ENCODE results near the gene SLCO2A1.

The SLCO2A1 gene

GRCh38 chr3:133970339-133970738, 59.4 kb downstream of the SLCO2A1 start:
- H3K4me1 Mint-ChIP-seq: no peaks in the 10 kb centered on the region
- peaks cover 11% of the 10 kb centered on the region for H3K9me3 Mint-ChIP-seq
- H3K27me3 Mint-ChIP-seq: peaks cover 31% of the 10 kb centered on the region
- ATAC-seq (replicated peaks; ENCODE audit: extremely low read depth, poor library complexity, severe bottlenecking) (no peak), DNase-seq (ENCODE audit: low spot score in 2 of 2) (no peak)
- H3K36me3 Mint-ChIP-seq (ENCODE audit: insufficient read depth): no peaks in the 10 kb centered on the region
- H3K4me3 Mint-ChIP-seq: no peak overlapping the region
- H3K27ac Mint-ChIP-seq (ENCODE audit: low read depth): no peak overlapping the region

DNA sequence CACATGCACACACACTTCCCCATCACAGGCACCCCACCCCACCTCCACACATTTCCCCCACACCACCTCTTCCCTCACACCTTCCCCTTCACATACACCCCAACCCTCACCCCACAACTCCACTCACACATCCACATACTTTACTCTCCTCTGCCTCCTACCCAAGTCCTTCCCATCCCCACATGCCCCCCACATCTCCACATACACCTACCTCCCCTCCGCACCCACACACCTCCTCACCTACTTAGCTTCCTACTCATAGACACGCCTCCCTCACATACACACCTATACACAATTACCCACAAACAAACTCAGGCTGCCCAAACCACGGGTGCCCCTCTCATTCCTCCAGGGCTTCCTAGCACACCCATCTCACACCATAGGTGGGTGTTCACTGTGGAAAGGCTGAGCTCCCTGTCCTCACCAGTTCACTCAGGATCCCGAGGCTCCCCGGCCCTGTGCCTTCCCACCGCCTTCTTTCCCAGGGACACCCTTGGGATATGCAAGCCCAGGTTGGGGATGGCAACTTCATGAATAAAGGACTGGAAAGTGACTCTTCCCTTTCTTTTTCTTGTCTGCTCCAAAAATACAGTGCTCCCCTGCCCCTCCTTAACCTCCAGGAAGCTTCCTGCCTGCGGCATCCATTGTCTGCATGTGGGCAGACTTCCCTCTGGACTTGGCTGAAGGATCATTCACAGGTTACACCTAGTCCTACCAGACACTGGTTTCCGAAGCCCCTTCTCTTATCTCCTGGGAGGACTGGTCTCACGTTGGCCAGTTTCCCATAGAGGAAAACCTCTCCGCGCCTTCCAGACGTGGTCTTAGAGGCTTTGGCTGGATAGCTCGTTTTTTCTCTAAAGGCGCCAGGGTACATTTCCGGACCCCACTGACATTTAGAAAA, 61.5 kb downstream of the SLCO2A1 start:
- peaks cover 11% of the 10 kb centered on the region for H3K9me3 Mint-ChIP-seq
- H3K27ac Mint-ChIP-seq (ENCODE audit: low read depth): no peak overlapping the region
- DNase-seq (ENCODE audit: low spot score in 2 of 2): no peak
- H3K36me3 Mint-ChIP-seq (ENCODE audit: insufficient read depth): no peaks in the 10 kb centered on the region
- no peak for ATAC-seq (replicated peaks; ENCODE audit: extremely low read depth, poor library complexity, severe bottlenecking)
- no peak overlapping the region for H3K4me3 Mint-ChIP-seq
- no peaks in the 10 kb centered on the region for H3K4me1 Mint-ChIP-seq
- peaks cover 23% of the 10 kb centered on the region for H3K27me3 Mint-ChIP-seq

DNA sequence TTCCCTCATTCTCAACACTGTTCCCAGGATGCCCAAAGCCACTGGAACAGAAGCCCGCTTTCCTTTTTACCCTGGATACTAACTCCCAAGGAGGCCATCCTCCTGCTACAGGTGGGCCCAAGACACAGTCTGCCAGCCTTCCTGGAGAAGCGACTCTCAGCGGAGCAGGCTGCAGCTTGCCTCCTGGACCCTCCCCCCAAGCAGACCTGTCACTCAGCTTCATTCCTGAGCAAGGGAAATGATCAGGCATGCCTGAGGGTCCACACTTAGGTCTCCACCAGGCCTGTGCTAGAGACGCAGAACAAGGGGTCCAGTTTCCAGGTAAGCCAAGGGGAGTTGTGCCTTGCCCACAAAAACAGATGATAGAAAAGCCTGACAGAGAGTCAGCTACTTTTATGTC, 62.8 kb downstream of the SLCO2A1 start:
- no peak overlapping the region for H3K4me3 Mint-ChIP-seq
- no peaks in the 10 kb centered on the region for H3K36me3 Mint-ChIP-seq (ENCODE audit: insufficient read depth)
- no peak for ATAC-seq (replicated peaks; ENCODE audit: extremely low read depth, poor library complexity, severe bottlenecking)
- no peak for DNase-seq (ENCODE audit: low spot score in 2 of 2)
- H3K9me3 Mint-ChIP-seq: peaks cover 6% of the 10 kb centered on the region
- no peak overlapping the region for H3K27ac Mint-ChIP-seq (ENCODE audit: low read depth)
- H3K4me1 Mint-ChIP-seq: no peaks in the 10 kb centered on the region
- H3K27me3 Mint-ChIP-seq: peaks cover 17% of the 10 kb centered on the region

GRCh38 chr3:133965906-133966305, 63.8 kb downstream of the SLCO2A1 start:
- ATAC-seq (replicated peaks; ENCODE audit: extremely low read depth, poor library complexity, severe bottlenecking) (no peak), DNase-seq (ENCODE audit: low spot score in 2 of 2) (no peak)
- no peaks in the 10 kb centered on the region for H3K9me3 Mint-ChIP-seq
- H3K27ac Mint-ChIP-seq (ENCODE audit: low read depth): no peak overlapping the region
- H3K4me1 Mint-ChIP-seq: no peaks in the 10 kb centered on the region
- H3K36me3 Mint-ChIP-seq (ENCODE audit: insufficient read depth): no peaks in the 10 kb centered on the region
- H3K27me3 Mint-ChIP-seq: peaks cover 13% of the 10 kb centered on the region
- no peak overlapping the region for H3K4me3 Mint-ChIP-seq

- ATAC-seq (replicated peaks; ENCODE audit: extremely low read depth, poor library complexity, severe bottlenecking): no peak
- Mint-ChIP-seq H3K27ac (ENCODE audit: low read depth) (no peak overlapping the region), H3K4me3 (no peak overlapping the region), H3K9me3 (no peaks in the 10 kb centered on the region), H3K27me3 (peaks cover 13% of the 10 kb centered on the region), H3K4me1 (no peaks in the 10 kb centered on the region), H3K36me3 (ENCODE audit: insufficient read depth) (no peaks in the 10 kb centered on the region)
- no peak for DNase-seq (ENCODE audit: low spot score in 2 of 2)
These were observed 64.6 kb downstream of the SLCO2A1 start for GRCh38 chr3:133965013-133965570.

DNA sequence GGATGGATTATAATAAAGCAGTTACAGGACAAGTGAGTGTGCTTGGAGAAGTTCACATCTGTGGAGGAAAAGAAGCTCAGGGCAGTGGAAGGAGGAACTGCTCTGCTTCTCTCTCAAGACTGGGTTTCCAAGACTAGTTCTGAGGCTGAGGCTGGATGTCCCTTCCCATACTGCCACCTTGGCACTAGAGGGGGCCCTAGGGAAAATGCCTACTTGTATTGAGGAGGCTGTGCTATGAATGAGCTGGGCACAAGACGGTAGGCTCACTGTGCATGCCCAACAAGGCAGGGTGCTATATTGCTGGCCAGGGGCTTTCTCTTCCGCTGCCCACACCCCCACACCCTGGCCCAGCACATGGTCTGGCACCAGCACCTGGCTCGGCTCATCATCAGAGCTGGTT, 65.2 kb downstream of the SLCO2A1 start:
- Mint-ChIP-seq H3K27me3 (peaks cover 13% of the 10 kb centered on the region), H3K27ac (ENCODE audit: low read depth) (no peak overlapping the region), H3K9me3 (no peaks in the 10 kb centered on the region), H3K4me1 (no peaks in the 10 kb centered on the region), H3K36me3 (ENCODE audit: insufficient read depth) (no peaks in the 10 kb centered on the region), H3K4me3 (no peak overlapping the region)
- DNase-seq (ENCODE audit: low spot score in 2 of 2): no peak
- no peak for ATAC-seq (replicated peaks; ENCODE audit: extremely low read depth, poor library complexity, severe bottlenecking)

DNA sequence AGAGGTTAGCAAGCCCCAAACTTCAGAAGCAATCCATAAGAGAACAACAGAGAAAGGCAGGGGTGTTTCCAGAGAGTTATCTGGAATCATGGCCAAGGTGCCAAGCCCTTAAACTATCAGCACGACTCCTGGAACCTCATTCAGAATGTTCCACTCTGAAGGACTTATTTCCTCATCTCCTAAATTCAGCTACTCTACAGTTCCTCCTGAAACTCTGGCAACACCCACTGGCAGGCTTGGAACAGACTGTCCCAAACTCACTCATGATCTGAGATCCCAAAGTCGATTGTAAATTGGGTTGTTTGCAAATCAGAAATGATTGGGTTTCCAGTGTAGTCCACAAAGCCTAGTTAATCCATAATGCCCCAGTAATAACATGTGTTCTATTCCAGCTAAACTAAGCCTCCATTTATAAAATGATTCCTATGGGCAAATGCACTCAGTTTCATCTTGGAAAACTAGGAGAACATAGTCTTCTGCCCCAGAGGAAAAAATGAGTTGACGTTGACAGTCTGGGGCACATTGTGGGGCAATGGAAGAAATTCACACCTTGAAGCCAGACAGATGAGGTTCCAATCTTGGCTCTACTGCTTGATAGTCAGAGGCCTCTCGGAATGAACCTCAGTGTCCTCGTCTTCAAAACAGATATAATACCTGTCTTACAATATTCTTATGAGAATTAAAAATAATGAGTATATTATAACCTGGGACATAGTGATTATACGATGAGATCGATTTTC, 65.9 kb downstream of the SLCO2A1 start:
- DNase-seq (ENCODE audit: low spot score in 2 of 2) (no peak), ATAC-seq (replicated peaks; ENCODE audit: extremely low read depth, poor library complexity, severe bottlenecking) (no peak)
- Mint-ChIP-seq H3K4me1 (no peaks in the 10 kb centered on the region), H3K27ac (ENCODE audit: low read depth) (no peak overlapping the region), H3K27me3 (peaks cover 12% of the 10 kb centered on the region), H3K4me3 (no peak overlapping the region), H3K9me3 (no peaks in the 10 kb centered on the region), H3K36me3 (ENCODE audit: insufficient read depth) (no peaks in the 10 kb centered on the region)

DNA sequence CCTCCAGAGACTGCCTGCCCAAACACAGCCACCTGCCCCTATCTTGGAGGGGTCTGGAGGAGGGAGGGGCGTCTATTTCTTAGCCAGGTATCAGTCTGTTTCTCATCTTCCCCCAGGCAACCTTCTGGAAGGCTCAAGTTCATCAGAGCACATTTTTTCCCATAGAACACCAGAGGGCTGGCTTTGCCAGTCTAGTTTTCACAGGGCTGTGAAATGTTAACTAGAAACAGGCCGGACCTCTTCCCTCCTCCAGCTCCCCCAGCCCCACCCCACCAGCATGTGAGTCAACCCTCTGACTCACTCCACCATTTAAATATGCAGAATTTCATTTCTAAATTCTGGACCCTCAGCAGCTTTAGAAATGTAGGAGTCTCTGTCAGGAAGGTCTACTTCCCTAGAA, 66.9 kb downstream of the SLCO2A1 start:
- Mint-ChIP-seq H3K9me3 (no peaks in the 10 kb centered on the region), H3K36me3 (ENCODE audit: insufficient read depth) (no peaks in the 10 kb centered on the region), H3K27ac (ENCODE audit: low read depth) (no peak overlapping the region), H3K4me3 (no peak overlapping the region), H3K4me1 (no peaks in the 10 kb centered on the region), H3K27me3 (peaks cover 2% of the 10 kb centered on the region)
- DNase-seq (ENCODE audit: low spot score in 2 of 2): no peak
- no peak for ATAC-seq (replicated peaks; ENCODE audit: extremely low read depth, poor library complexity, severe bottlenecking)

DNA sequence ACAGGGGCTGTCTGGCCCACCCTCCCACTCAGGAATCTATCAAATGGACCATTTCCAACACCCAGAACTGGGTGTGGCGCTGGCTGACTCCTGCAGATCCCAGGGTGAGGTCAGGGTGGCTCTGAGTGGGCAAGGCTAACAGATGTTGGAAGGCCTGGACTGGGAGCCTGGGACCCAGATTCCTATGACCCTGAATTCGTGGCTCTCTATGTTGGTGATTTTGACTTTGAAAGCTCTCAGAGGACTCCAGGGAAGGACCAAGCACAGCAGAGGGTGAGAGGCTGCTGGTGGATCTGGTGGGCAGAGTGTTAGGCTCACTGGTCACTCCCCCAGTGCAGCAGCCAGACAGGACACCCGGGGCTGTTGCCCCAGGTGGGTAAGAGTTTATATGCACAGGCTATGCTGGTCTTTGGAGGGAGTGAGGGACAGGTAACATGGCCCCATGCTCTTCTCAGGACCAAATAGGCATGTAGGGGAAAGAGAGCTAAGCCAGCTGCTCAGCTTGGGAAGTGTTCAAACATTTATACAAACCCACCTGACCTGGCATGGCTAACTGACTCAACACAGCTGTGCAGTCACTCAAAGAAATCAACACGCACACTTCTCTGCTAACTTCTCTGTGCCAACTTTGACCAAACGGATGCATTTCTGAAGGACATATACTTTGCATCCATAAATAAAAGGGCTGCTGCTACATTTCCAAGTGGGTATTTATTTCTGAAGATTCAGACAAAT, 71.5 kb downstream of the SLCO2A1 start:
- Mint-ChIP-seq H3K9me3 (no peaks in the 10 kb centered on the region), H3K4me3 (no peak overlapping the region), H3K27me3 (peaks cover 23% of the 10 kb centered on the region), H3K4me1 (no peaks in the 10 kb centered on the region), H3K27ac (ENCODE audit: low read depth) (no peak overlapping the region), H3K36me3 (ENCODE audit: insufficient read depth) (peaks cover 1% of the 10 kb centered on the region)
- ATAC-seq (replicated peaks; ENCODE audit: extremely low read depth, poor library complexity, severe bottlenecking) (no peak), DNase-seq (ENCODE audit: low spot score in 2 of 2) (no peak)

DNA sequence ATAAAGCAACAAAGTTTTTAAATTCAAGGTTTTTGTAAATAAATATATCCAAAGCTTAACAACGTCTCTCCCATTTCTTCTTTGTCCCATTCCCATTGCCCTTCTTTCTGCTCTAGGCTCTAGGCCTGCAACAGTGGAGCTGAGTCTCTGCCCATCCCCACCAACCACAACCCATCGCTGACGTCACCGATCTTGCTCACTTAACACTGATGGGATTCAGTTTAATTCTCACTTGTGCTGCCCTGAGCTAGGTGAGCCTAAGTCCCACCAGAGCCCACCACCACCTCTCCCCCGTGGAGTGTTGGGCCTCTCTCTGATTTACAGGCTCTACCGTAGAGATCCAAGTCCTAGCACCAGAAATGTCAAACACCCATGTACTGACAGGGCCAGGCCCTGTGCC, 72.7 kb downstream of the SLCO2A1 start:
- no peaks in the 10 kb centered on the region for H3K9me3 Mint-ChIP-seq
- ATAC-seq (replicated peaks; ENCODE audit: extremely low read depth, poor library complexity, severe bottlenecking): no peak
- H3K4me1 Mint-ChIP-seq: no peaks in the 10 kb centered on the region
- peaks cover 25% of the 10 kb centered on the region for H3K27me3 Mint-ChIP-seq
- no peak overlapping the region for H3K4me3 Mint-ChIP-seq
- H3K27ac Mint-ChIP-seq (ENCODE audit: low read depth): no peak overlapping the region
- peaks cover 2% of the 10 kb centered on the region for H3K36me3 Mint-ChIP-seq (ENCODE audit: insufficient read depth)
- no peak for DNase-seq (ENCODE audit: low spot score in 2 of 2)

DNA sequence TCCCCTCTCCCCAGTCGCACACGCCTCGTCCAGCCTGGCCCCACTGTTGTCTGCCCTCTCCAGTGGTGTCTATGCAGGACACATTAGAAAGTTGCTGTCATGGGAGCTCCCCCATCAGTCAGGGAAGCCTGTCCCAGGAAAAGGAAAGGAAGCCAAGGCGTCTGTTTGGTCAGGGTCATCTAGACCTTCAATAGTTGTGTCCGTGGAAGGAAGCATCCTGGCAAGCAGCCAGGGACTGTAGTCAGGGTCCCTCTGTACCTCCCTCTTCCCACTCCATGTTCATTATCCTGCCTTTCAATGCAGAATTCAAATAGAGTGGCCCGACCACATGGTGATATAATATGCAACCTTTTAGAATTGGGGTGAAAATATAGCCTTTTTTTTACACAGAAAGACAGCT, 73.4 kb downstream of the SLCO2A1 start:
- Mint-ChIP-seq H3K27me3 (peaks cover 25% of the 10 kb centered on the region), H3K27ac (ENCODE audit: low read depth) (no peak overlapping the region), H3K4me1 (no peaks in the 10 kb centered on the region)

GRCh38 chr3:133955892-133956291, 73.8 kb downstream of the SLCO2A1 start:
- no peak for DNase-seq (ENCODE audit: low spot score in 2 of 2)
- no peak for ATAC-seq (replicated peaks; ENCODE audit: extremely low read depth, poor library complexity, severe bottlenecking)
- Mint-ChIP-seq H3K9me3 (no peaks in the 10 kb centered on the region), H3K27me3 (peaks cover 25% of the 10 kb centered on the region), H3K36me3 (ENCODE audit: insufficient read depth) (peaks cover 2% of the 10 kb centered on the region), H3K4me1 (no peaks in the 10 kb centered on the region), H3K4me3 (no peak overlapping the region), H3K27ac (ENCODE audit: low read depth) (no peak overlapping the region)

More for the DNA sequence above, 73.4 kb downstream of the SLCO2A1 start:
- DNase-seq (ENCODE audit: low spot score in 2 of 2): no peak
- Mint-ChIP-seq H3K4me3 (no peak overlapping the region), H3K36me3 (ENCODE audit: insufficient read depth) (peaks cover 2% of the 10 kb centered on the region), H3K9me3 (no peaks in the 10 kb centered on the region)
- no peak for ATAC-seq (replicated peaks; ENCODE audit: extremely low read depth, poor library complexity, severe bottlenecking)

Data from central memory CD8-positive, alpha-beta T cell (primary cell).